Tibial nerve (tissue), 4 donors: ENCODE measurements around the gene YRDC. TPM values are rescaled to one million over a fixed set of nuclear protein-coding genes. Genes with fewer than 3 reads are reported as not detected.

Source experiments
- DNase-seq, 2 donors: peaks; one replicate each; pipeline ENCODE4 v3.0.0-alpha.2; 2019; ENCODE audit warnings: low spot score in 2 of 2
- H3K27ac ChIP-seq, 4 donors: fragments of 200-600 bp; sonication (generic) in 3 of 4; one replicate each; pipeline ENCODE4 v1.5.1; 2017 to 2019; ENCODE audit warnings: mild to moderate bottlenecking in 1 of 4
- H3K27me3 ChIP-seq, 2 donors: fragments of 200-600 bp; sonication (generic) in 1 of 2; one replicate each; pipeline versions ENCODE4 v1.5.1 to v1.6.0; 2017 to 2019
- H3K36me3 ChIP-seq, 3 donors: fragments of 200-600 bp; sonication (generic); one replicate each; pipeline ENCODE4 v1.5.1; 2018 to 2019
- H3K4me1 ChIP-seq, 4 donors: fragments of 200-600 bp; sonication (generic) in 3 of 4; one replicate each; pipeline ENCODE4 v1.5.1; 2017 to 2019
- H3K4me3 ChIP-seq, 4 donors: fragments of 200-600 bp; sonication (generic) in 3 of 4; one replicate each; pipeline ENCODE4 v1.5.1; 2017 to 2019; ENCODE audit warnings: mild to moderate bottlenecking in 1 of 4, moderate library complexity in 1 of 4
- H3K9me3 ChIP-seq, 4 donors: fragments of 200-600 bp; sonication (generic) in 3 of 4; one replicate each; pipeline ENCODE4 v1.5.1; 2017 to 2019
- EP300 ChIP-seq, 2 donors: sonication (generic); formaldehyde crosslinking; IDR thresholded peaks; one replicate each; pipeline ENCODE4 v1.6.1; 2017; ENCODE audit warnings: antibody characterized with exemption in 2 of 2, mild to moderate bottlenecking in 1 of 2
- POLR2A ChIP-seq, 2 donors: fragments of 450-650 bp; IDR thresholded peaks; one replicate each; pipeline ENCODE4 v1.6.1; 2017; ENCODE audit warnings: antibody characterized with exemption in 2 of 2, mild to moderate bottlenecking in 2 of 2, moderate library complexity in 2 of 2
- WGBS, 2 donors: methylation state at CpG; one replicate each; pipeline ENCODE4 v1.1.5; 2018; 5-methylcytosine and 5-hydroxymethylcytosine counted together
- total RNA-seq, 4 donors: library from RNA; depleted of rRNA; stranded (reverse); fragments of >200 nt; gene quantifications; one replicate each; pipeline ENCODE4 v1.1.0, GENCODE V29; 2016
- TF ChIP-seq, protein P1 (sequence below), 5 experiments: fragments of 200-600 bp in 3 of 5; fragments of 450-650 bp in 2 of 5; sonication (generic) in 3 of 5; IDR thresholded peaks; one replicate each; pipeline ENCODE4 v1.5.1; 2016 to 2019; ENCODE audit warnings: antibody characterized with exemption in 5 of 5, mild to moderate bottlenecking in 3 of 5, moderate library complexity in 2 of 5

Gene YRDC
- total RNA-seq, 4 donors from 2014 or later, result 8.1 to 13.8 (median 10.8) TPM

DNA sequence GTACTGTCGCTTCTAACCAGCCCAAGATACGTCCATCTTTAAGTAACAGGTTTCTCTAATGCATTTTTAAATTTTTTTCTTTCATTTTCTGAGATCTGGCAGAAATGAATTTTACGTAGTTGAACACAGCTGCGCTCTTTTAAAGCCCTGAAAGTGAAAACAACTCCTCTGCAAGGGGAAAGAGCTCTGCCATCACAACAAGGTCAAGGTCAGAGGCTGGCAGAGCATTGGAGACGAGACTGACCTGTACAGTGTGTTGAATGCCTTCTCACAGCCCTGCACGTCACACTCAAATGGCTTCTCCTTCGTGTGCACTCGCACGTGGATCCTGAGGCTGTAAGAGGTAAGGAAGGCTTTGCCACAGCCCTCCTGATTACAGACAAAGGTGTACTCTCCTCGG, 31.7 kb upstream of the YRDC start:
- TF ChIP-seq, protein P1, sequence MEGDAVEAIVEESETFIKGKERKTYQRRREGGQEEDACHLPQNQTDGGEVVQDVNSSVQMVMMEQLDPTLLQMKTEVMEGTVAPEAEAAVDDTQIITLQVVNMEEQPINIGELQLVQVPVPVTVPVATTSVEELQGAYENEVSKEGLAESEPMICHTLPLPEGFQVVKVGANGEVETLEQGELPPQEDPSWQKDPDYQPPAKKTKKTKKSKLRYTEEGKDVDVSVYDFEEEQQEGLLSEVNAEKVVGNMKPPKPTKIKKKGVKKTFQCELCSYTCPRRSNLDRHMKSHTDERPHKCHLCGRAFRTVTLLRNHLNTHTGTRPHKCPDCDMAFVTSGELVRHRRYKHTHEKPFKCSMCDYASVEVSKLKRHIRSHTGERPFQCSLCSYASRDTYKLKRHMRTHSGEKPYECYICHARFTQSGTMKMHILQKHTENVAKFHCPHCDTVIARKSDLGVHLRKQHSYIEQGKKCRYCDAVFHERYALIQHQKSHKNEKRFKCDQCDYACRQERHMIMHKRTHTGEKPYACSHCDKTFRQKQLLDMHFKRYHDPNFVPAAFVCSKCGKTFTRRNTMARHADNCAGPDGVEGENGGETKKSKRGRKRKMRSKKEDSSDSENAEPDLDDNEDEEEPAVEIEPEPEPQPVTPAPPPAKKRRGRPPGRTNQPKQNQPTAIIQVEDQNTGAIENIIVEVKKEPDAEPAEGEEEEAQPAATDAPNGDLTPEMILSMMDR (IDR thresholded peaks at IDR 0.05), result no peak
- TF ChIP-seq POLR2A (IDR thresholded peaks at IDR 0.05), result no peak
- no peak for TF ChIP-seq EP300 (IDR thresholded peaks at IDR 0.05)
- peaks cover 0 to 14% (median 0%) of the 10 kb centered on the region in 4 donors for H3K4me1 ChIP-seq
- H3K9me3 ChIP-seq, result no peaks in the 10 kb centered on the region
- H3K4me3 ChIP-seq, result no peak overlapping the region
- WGBS, 2 donors, result 86 to 87% methylated on average over 10 of the region's 10 CpGs
- no peak for DNase-seq
- H3K27me3 ChIP-seq, result no peaks in the 10 kb centered on the region
- H3K36me3 ChIP-seq, result peaks cover 0 to 67% (median 0%) of the 10 kb centered on the region in 3 donors
- no peak overlapping the region for H3K27ac ChIP-seq

DNA sequence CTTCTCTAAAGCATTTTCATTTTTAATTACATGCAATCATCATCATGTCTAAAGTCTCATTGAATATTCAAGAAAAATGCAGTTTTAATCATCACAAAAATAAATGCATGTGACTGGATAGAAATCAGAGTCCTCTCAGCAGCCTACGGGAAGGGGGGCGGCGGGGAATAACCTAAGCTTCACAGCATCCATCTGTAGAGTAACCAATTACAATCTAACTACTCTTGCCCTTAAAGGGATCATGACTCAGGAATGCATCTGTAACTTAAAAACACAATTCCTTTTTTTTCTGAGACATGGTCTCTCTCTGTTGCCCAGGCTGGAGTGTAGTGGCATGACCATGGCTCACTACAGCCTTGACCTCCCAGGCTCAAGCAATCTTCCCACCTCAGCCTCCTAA, 28.8 kb upstream of the YRDC start:
- 53 to 57% methylated on average over 3 of the region's 3 CpGs for WGBS, 2 donors

DNA sequence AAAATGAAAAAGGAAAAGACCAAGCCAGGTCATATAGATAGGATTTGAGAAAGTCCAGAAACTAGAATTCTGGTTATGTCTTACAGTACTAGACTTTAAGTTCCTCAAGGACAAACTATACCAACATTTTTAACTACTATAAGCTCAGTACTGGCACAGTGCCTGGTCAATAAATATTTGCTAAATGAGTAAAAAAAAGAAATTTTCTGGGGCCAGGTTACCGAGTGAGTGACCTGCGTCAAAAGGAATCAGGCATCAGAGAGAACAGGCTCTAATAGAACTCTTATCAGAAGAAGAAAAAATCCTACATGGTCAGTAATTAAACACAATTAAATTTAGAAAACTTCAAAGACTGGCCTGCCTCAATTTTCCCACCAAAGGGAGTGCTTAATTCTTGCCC, 23.8 kb upstream of the YRDC start:
- Histone ChIP-seq H3K4me3 (no peak overlapping the region), H3K36me3 (peaks cover 0 to 93% (median 3%) of the 10 kb centered on the region in 3 donors), H3K4me1 (no peaks in the 10 kb centered on the region), H3K27me3 (no peaks in the 10 kb centered on the region), H3K9me3 (no peaks in the 10 kb centered on the region), H3K27ac (no peak overlapping the region)
- WGBS, 2 donors, result 91 to 93% methylated on average over 2 of the region's 2 CpGs
- TF ChIP-seq, protein P1 (IDR thresholded peaks at IDR 0.05), result no peak
- TF ChIP-seq EP300 (IDR thresholded peaks at IDR 0.05) (no peak), POLR2A (IDR thresholded peaks at IDR 0.05) (no peak)
- no peak for DNase-seq

More for the DNA sequence above, 28.8 kb upstream of the YRDC start:
- Histone ChIP-seq H3K36me3 (peaks cover 0 to 94% (median 3%) of the 10 kb centered on the region in 3 donors), H3K4me3 (no peak overlapping the region), H3K27me3 (no peaks in the 10 kb centered on the region), H3K9me3 (no peaks in the 10 kb centered on the region), H3K4me1 (peaks cover 0 to 12% (median 0%) of the 10 kb centered on the region in 4 donors), H3K27ac (no peak overlapping the region)
- TF ChIP-seq EP300 (IDR thresholded peaks at IDR 0.05) (no peak), POLR2A (IDR thresholded peaks at IDR 0.05) (no peak)
- TF ChIP-seq, protein P1 (IDR thresholded peaks at IDR 0.05), result no peak
- no peak for DNase-seq

DNA sequence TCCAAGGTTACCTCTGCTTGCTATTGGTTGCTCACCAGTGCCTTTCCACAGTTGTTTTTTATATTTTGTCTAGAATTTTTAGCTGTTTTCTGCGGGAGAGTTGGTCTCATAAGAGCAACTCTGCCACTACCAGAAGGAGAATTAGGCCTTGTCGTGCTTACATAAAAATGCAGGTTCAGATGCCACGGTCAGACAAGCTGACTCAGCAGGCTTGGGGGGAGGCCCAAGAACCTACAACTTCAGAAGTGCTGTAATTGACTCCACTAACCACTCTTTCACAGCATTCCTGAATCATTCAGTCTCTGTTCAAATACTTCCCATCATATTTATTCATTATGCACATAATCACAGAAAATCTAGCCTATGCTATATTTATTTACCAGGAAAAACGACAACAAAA, 23.1 kb upstream of the YRDC start:
- Histone ChIP-seq H3K27ac (no peak overlapping the region), H3K4me1 (no peaks in the 10 kb centered on the region), H3K9me3 (no peaks in the 10 kb centered on the region), H3K4me3 (no peak overlapping the region), H3K36me3 (peaks cover 0 to 94% (median 3%) of the 10 kb centered on the region in 3 donors), H3K27me3 (no peaks in the 10 kb centered on the region)
- no peak for DNase-seq
- TF ChIP-seq, protein P1 (IDR thresholded peaks at IDR 0.05), result no peak
- no peak for TF ChIP-seq POLR2A (IDR thresholded peaks at IDR 0.05)
- TF ChIP-seq EP300 (IDR thresholded peaks at IDR 0.05), result no peak
- WGBS, 2 donors, result 86 to 95% methylated on average over 4 of the region's 4 CpGs

DNA sequence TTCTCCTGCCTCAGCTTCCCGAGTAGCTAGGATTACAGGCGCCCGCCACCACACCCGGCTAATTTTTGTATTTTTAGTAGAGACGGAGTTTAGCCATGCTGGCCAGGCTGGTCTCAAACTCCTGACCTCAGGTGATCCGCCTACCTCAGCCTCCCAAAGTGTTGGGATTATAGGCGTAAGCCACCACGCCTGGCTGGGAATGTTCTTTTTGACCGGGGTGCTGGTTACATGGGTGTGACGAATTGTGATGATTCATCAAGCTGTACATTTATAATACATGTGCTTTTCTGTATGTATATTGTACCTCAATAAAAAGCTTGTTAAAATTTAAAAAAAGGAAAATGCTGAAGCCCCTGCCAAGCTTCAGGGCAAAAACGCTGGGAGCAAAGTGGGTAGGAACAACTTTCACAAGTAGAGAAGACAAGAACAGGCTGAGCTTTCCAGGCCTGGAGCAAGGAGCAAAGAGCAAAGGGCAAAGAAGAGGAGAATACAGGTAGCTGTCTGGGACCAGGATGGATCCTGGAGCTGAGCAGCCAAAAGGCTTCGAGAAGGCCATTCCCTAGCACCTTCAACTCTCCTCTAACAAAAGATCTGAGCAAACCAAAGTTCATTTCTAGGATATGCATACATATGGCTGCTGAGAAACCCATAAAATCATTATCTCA, 20.5 kb upstream of the YRDC start:
- Histone ChIP-seq H3K36me3 (peaks cover 0 to 94% (median 2%) of the 10 kb centered on the region in 3 donors), H3K4me3 (no peak overlapping the region), H3K27ac (no peak overlapping the region), H3K9me3 (no peaks in the 10 kb centered on the region), H3K4me1 (no peaks in the 10 kb centered on the region), H3K27me3 (no peaks in the 10 kb centered on the region)
- no peak for DNase-seq
- TF ChIP-seq EP300 (IDR thresholded peaks at IDR 0.05) (no peak), POLR2A (IDR thresholded peaks at IDR 0.05) (no peak)
- TF ChIP-seq, protein P1 (IDR thresholded peaks at IDR 0.05), result no peak
- 88 to 93% methylated on average over 12 of the region's 12 CpGs for WGBS, 2 donors
